HepG2 (cell line): ENCODE results near the gene ACTR1B. TPM values are rescaled to one million over a fixed set of nuclear protein-coding genes. Genes with fewer than 3 reads are reported as not detected.

Experiments
- SP1 ChIP-seq, 2 experiments: fragments of 450-650 bp in 1 of 2; sonication (generic) in 1 of 2; formaldehyde crosslinking in 1 of 2; IDR thresholded peaks; 2 replicates each; pipeline versions ENCODE4 v1.4.0 to v1.6.1; 2016 to 2020; ENCODE audit warnings: missing genetic modification reagents in 1 of 2
- SP4 ChIP-seq: sonication (generic); formaldehyde crosslinking; IDR thresholded peaks from 2 replicates; pipeline ENCODE4 v1.8.1; 2023; ENCODE audit warnings: mild to moderate bottlenecking, missing genetic modification reagents
- ZNF772 ChIP-seq: sonication (generic); formaldehyde crosslinking; IDR thresholded peaks from 2 replicates; pipeline ENCODE4 v1.5.0; 2020; ENCODE audit warnings: mild to moderate bottlenecking, missing genetic modification reagents
- polyA plus RNA-seq, 8 experiments: library from polyadenylated mRNA; depleted of rRNA in 3 of 8; stranded (reverse) in 7 of 8; unstranded in 1 of 8; fragments of >200 nt; fragmentation: Illumina TruSeq in 4 of 8; extraction: Trizol in 4 of 8; gene quantifications; 2 replicates each; pipeline versions ENCODE4 v1.2.1 to v1.2.3, GENCODE V29; 2011 to 2016; ENCODE audit warnings: low read depth in 4 of 8, missing spikeins in 1 of 8, mixed read lengths in 1 of 8; ENCODE audit not compliant: insufficient read depth in 1 of 8
- total RNA-seq, 5 experiments: library from RNA; depleted of rRNA; stranded (reverse); fragments of >200 nt; fragmentation: Illumina TruSeq; extraction: Trizol; gene quantifications; 2 replicates each; pipeline ENCODE4 v1.2.3, GENCODE V29; 2016; ENCODE audit warnings: low read depth in 1 of 5
- TF ChIP-seq, protein P1 (sequence below): sonication (generic); formaldehyde crosslinking; IDR thresholded peaks from 2 replicates; pipeline ENCODE4 v1.4.0; 2020; ENCODE audit warnings: missing genetic modification reagents, borderline replicate concordance
- TF ChIP-seq, protein P2 (sequence below): IDR thresholded peaks from 2 replicates; pipeline ENCODE4 v1.6.1; 2016; ENCODE audit warnings: low read depth
- TF ChIP-seq, protein P3 (sequence below): sonication (generic); formaldehyde crosslinking; IDR thresholded peaks from 2 replicates; pipeline ENCODE4 v1.5.1; 2020; ENCODE audit warnings: mild to moderate bottlenecking, moderate library complexity, missing genetic modification reagents

The ACTR1B gene
- total and polyA plus RNA-seq, 2 of the 13 experiments (the other 11 are each of a cell fraction or from before 2014, with no cell fraction given) = 61.7 to 76.7 TPM

DNA sequence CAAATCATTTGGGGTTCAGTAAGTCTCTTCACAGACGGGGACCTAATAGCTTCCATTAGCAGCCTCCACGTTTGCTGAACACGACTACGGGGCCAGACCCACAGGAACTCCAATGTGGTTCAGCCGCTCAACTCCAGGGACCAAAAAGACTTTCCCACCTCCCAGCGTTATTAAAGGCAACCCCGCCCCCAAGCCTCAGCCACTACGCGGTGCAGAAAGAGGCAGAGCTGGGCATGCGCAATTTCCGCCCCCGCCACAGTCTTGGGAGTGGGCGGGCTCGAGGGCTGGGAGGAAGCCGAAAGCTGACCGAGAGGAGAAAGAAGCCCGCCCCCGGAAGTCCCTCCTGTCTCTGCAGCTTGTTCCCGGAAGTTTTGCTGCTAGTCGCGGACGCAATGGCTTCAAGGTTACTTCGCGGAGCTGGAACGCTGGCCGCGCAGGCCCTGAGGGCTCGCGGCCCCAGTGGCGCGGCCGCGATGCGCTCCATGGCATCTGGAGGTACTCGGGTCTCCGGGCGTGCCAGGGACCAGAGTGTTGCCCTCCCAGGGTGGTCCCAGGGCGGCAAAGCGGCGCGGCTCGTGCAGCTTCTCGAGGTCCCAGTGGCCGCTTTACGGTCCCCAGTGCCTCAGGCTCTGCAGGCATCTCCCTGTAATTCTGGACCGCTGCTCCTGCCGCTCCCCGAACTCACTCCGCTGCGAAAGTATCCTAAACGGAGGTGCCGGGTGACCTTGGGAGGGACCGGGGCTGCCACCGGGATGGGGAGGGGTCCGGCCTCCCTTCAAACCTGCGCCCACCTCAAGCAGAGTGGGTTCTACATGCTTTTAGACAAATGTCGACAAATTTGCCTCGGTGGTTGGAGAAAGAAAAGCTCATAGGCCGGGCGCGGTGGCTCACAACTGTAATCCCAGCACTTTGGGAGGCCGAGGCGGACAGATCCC is 17.9 kb downstream of the ACTR1B start, which contains the start of gene COX5B (continued):
- TF ChIP-seq, protein P1, sequence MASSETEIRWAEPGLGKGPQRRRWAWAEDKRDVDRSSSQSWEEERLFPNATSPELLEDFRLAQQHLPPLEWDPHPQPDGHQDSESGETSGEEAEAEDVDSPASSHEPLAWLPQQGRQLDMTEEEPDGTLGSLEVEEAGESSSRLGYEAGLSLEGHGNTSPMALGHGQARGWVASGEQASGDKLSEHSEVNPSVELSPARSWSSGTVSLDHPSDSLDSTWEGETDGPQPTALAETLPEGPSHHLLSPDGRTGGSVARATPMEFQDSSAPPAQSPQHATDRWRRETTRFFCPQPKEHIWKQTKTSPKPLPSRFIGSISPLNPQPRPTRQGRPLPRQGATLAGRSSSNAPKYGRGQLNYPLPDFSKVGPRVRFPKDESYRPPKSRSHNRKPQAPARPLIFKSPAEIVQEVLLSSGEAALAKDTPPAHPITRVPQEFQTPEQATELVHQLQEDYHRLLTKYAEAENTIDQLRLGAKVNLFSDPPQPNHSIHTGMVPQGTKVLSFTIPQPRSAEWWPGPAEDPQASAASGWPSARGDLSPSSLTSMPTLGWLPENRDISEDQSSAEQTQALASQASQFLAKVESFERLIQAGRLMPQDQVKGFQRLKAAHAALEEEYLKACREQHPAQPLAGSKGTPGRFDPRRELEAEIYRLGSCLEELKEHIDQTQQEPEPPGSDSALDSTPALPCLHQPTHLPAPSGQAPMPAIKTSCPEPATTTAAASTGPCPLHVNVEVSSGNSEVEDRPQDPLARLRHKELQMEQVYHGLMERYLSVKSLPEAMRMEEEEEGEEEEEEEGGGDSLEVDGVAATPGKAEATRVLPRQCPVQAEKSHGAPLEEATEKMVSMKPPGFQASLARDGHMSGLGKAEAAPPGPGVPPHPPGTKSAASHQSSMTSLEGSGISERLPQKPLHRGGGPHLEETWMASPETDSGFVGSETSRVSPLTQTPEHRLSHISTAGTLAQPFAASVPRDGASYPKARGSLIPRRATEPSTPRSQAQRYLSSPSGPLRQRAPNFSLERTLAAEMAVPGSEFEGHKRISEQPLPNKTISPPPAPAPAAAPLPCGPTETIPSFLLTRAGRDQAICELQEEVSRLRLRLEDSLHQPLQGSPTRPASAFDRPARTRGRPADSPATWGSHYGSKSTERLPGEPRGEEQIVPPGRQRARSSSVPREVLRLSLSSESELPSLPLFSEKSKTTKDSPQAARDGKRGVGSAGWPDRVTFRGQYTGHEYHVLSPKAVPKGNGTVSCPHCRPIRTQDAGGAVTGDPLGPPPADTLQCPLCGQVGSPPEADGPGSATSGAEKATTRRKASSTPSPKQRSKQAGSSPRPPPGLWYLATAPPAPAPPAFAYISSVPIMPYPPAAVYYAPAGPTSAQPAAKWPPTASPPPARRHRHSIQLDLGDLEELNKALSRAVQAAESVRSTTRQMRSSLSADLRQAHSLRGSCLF (CRISPR knock-in tag) = no peak
- TF ChIP-seq, protein P2, sequence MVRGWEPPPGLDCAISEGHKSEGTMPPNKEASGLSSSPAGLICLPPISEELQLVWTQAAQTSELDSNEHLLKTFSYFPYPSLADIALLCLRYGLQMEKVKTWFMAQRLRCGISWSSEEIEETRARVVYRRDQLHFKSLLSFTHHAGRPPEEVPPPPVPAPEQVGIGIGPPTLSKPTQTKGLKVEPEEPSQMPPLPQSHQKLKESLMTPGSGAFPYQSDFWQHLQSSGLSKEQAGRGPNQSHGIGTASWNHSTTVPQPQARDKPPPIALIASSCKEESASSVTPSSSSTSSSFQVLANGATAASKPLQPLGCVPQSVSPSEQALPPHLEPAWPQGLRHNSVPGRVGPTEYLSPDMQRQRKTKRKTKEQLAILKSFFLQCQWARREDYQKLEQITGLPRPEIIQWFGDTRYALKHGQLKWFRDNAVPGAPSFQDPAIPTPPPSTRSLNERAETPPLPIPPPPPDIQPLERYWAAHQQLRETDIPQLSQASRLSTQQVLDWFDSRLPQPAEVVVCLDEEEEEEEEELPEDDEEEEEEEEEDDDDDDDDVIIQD (CRISPR knock-in tag) = no peak; the same call in 1 of the 2 replicates
- TF ChIP-seq, protein P3, sequence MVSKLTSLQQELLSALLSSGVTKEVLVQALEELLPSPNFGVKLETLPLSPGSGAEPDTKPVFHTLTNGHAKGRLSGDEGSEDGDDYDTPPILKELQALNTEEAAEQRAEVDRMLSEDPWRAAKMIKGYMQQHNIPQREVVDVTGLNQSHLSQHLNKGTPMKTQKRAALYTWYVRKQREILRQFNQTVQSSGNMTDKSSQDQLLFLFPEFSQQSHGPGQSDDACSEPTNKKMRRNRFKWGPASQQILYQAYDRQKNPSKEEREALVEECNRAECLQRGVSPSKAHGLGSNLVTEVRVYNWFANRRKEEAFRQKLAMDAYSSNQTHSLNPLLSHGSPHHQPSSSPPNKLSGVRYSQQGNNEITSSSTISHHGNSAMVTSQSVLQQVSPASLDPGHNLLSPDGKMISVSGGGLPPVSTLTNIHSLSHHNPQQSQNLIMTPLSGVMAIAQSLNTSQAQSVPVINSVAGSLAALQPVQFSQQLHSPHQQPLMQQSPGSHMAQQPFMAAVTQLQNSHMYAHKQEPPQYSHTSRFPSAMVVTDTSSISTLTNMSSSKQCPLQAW (CRISPR knock-in tag) = peak; percentile 86
- no peak for TF ChIP-seq SP1 (IDR thresholded peaks at IDR 0.05)
- peak; percentile 49 for TF ChIP-seq SP1 (CRISPR knock-in tag; IDR thresholded peaks at IDR 0.05)
- peak; percentile 82 for TF ChIP-seq SP4 (CRISPR knock-in tag)
- peak; percentile 89; the same call in 1 of the 2 replicates for TF ChIP-seq ZNF772
